GM18498 (cell line): ENCODE measurements around the gene ERBB4.

Experiments used
- ATAC-seq: cut with Tn5 transposase; IDR thresholded peaks from one replicate; pipeline ENCODE4 v1.9.1; 2021; ENCODE audit warnings: mild to moderate bottlenecking, moderate library complexity; ENCODE audit not compliant: unreplicated experiment

ERBB4 gene

GRCh38 chr2:211514049-211514448 is 1024.6 kb downstream of the ERBB4 start:
- no peak for ATAC-seq

GRCh38 chr2:211513446-211513845 is 1025.2 kb downstream of the ERBB4 start:
- ATAC-seq: no peak

- no peak for ATAC-seq
Measured at GRCh38 chr2:211512806-211513205, 1025.8 kb downstream of the ERBB4 start.

- no peak for ATAC-seq
Measured at GRCh38 chr2:211503856-211504255, 1034.7 kb downstream of the ERBB4 start.

- ATAC-seq: no peak
Measured at GRCh38 chr2:211503198-211503597, 1035.4 kb downstream of the ERBB4 start.

- ATAC-seq: no peak
Measured at GRCh38 chr2:211498551-211499205, 1039.9 kb downstream of the ERBB4 start.

- ATAC-seq: no peak
Measured at GRCh38 chr2:211495339-211495738, 1043.3 kb downstream of the ERBB4 start.

GRCh38 chr2:211494536-211494935 is 1044.1 kb downstream of the ERBB4 start:
- ATAC-seq: no peak

GRCh38 chr2:211494085-211494484 is 1044.5 kb downstream of the ERBB4 start:
- no peak for ATAC-seq

GRCh38 chr2:211487733-211488132 is 1050.9 kb downstream of the ERBB4 start:
- no peak for ATAC-seq

- ATAC-seq: no peak
Measured at GRCh38 chr2:211479536-211480150, 1059.0 kb downstream of the ERBB4 start.

- no peak for ATAC-seq
Measured at GRCh38 chr2:211477537-211478275, 1060.9 kb downstream of the ERBB4 start.

- ATAC-seq: no peak
Measured at GRCh38 chr2:211473116-211473515, 1065.5 kb downstream of the ERBB4 start.

- ATAC-seq: no peak
Measured at GRCh38 chr2:211469664-211470059, 1068.9 kb downstream of the ERBB4 start.

GRCh38 chr2:211468877-211469663 is 1069.5 kb downstream of the ERBB4 start:
- ATAC-seq: no peak

- no peak for ATAC-seq
Measured at GRCh38 chr2:211468217-211468616, 1070.4 kb downstream of the ERBB4 start.

- no peak for ATAC-seq
Measured at GRCh38 chr2:211463397-211463796, 1075.2 kb downstream of the ERBB4 start.

GRCh38 chr2:211458974-211459373 is 1079.6 kb downstream of the ERBB4 start:
- no peak for ATAC-seq

GRCh38 chr2:211457325-211457724 is 1081.3 kb downstream of the ERBB4 start:
- no peak for ATAC-seq

- ATAC-seq: peak; percentile 74
Measured at GRCh38 chr2:211455216-211455841, 1083.3 kb downstream of the ERBB4 start.

GRCh38 chr2:211454679-211455078 is 1083.9 kb downstream of the ERBB4 start:
- no peak for ATAC-seq
